Hematopoietic multipotent progenitor cell treated with erythropoietin and hydrocortisone succinate and interleukin-3 and kit ligand, for 17 days (in vitro differentiated cells): ENCODE measurements around the gene BRF1.

ENCODE experiments used
- DNase-seq: peaks from one replicate; pipeline ENCODE4 v3.0.0-alpha.2; 2015; ENCODE audit warnings: low spot score

The BRF1 gene

DNA sequence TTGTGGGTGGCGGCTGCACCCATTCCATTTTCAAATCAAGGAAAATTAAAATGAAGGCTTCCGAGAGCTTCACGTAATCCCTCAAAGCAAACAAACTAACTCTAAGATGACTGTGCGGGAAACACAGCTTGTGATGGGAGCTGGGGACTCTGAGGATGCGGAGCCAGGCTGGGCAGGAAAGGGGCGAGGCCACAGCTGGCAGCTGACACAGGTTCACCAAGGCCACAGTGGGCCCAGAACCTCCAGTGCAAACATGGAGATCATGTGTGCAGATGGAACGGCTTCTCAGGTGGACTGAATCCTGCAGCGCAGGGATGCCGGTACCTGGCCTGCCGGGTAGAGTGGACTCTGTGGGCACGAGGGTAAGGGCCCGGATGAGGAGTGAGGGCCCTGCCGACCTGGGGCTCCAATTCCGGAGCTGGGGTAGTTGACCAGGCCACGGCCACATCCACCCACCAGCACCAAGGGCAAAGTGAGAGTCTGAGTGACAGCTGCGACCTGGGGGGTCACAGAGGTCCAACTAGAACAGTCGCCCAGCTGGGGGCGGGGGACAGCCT is 71.6 kb downstream of the BRF1 start:
- DNase-seq = no peak

DNA sequence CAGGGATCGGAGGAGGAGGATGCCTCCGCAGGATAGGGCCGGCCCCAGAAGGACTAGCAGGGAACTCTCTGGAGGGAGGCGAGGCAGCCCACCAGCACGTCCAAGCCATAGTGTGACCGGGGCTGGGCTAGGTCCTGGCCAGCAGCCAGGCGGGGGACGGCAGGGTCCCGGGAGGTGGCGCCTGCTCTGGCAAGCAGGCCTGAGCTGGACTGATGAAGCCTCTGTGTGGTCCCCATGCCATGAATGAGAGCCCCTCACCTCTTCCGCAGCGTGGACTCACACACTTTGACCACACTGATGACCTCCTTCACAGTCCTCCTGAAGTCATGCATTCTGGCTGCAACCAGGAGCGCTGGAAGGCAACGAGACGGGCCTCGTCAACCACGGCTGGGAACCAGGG is 72.2 kb downstream of the BRF1 start:
- no peak for DNase-seq

- DNase-seq = no peak
Observed at GRCh38 chr14:105227346-105227745, 73.5 kb downstream of the BRF1 start.

- DNase-seq = no peak
Observed at GRCh38 chr14:105226198-105226597, 74.6 kb downstream of the BRF1 start.

- DNase-seq = no peak
Observed at GRCh38 chr14:105224845-105225570, 75.8 kb downstream of the BRF1 start.

DNA sequence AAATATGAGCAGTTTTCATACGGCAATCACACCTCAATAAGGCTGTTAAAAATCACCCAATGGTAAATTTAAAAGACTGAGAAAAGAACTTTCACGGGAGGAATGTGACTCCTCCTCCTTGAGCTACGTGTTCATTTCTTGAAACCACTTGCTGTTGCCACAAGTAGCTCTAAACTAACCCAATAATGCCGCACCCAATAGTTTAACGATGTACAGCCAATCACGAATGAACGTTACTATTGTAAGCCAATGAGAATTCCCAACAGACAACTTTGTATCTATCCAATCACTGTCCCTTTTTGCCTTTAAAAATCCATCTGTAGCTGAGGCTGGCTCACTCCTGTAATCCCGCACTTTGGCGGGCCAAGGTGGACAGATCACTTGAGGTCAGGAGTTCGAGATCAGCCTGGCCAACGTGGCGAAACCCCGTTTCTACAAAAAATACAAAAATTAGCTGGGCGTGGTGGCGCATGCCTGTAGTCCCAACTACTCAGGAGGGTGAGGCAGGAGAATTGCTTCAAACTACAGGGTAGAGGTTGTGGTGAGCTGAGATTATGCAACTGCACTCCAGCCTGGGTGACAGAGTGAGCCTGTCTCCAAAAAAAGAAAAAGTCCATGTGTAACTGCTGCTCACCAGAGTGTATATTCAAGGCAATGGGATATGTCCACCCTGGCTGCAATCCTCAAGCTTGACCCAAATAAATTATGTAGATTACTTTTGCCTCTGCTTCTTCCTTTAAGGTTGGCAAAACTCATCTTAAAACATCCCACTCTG is 76.8 kb downstream of the BRF1 start:
- DNase-seq = no peak

DNA sequence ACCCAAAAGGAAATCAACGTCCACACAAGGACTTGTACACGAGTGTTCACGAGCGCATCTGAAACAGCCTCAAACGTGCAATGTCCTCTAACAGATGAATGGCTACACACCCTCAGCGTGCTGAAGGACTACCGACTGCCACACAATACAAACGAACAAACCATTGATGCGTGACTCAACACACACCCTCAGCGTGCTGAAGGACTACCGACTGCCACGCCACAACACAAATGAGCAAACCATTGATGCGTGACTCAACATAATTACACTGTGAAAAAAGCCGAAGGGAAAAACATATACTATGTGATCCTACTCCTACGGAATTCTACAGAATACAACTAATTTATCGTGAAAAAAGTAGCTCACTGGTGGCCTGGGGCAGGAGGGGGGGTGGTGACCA is 77.5 kb downstream of the BRF1 start:
- no peak for DNase-seq

GRCh38 chr14:105221598-105222178 is 79.1 kb downstream of the BRF1 start:
- DNase-seq = no peak

DNA sequence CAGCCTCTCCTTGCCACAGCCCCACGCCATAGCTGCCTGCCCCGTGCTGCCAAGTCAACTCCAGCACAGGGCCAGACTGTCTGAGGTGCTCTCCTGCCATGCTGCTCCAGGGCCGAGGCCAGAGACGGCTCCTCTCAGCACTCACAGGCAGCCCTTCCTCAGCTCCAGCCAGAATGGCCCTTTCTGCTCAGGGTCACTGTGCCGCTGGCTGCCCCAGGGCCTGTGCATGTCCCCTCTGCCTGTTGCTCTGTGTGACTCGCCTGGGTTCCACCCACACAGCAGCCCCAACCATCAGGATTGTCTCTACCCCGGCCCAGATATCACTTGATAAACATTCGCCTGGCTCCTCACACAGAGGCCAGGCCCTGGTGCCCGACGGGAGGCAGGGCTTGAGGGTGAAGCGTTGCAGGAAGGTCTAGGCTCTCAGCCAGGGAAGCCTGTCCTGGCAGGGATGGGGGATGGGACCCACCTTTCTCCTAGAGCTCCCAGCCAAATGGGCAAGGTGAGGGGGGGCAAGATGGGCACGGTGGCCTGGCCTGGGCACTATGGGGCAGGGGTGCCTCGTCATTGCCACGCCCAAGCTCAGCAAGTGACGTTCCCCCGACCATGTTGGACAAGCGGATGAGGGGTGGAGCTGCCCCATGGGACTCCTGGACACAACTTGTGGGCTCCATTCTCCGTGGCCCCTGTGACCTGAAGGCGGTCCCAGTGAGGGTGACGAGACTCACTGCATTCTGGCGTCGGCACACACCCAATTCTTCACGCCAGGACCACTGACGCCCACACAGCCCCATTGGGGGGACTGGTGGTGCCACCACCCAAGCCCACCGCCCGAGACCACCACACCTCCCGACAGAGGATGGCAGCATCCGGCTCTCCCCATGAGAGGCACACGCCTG is 79.9 kb downstream of the BRF1 start:
- DNase-seq = no peak

DNA sequence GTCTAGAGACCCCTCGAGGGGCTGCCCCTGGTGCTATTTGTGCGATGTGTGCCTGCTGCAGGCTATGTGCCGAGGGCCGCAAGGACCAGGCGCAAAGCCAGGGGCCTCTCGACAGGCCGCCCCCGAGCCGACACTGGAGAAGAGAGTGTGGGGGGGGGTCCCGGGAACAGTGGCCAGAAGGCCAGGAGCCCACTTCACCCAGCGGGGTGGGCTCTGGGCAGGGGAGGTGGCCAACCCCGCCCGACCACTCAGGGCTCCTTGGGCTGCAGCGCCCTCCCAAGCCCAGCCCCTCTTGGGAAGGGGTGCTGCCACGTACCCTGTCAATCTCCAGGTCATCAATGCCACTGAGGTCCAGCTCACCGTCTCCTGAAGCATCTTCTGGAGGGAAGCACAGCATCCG is 81.0 kb downstream of the BRF1 start:
- DNase-seq = no peak

- no peak for DNase-seq
Observed at GRCh38 chr14:105219043-105219612, 81.7 kb downstream of the BRF1 start.

DNA sequence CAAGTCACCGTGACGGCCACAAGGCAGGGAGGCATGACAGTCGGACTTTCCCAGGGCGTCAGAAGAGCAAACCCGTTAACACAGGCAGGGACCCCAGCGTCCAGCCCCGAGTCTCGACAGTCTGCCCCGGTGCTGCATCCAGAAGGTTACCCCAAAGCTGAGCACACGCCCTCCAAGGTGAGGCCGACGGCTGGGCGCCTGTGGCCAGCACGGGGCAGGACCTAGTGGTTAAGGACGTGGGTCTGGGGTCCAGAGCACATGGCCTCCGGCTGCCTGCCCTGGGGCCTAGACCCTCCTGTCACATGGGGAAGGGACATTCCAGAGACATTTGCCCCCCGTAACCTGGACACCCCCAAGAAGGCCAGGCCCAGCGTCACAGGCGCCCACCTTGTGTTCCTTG is 82.2 kb downstream of the BRF1 start:
- no peak for DNase-seq

- DNase-seq = no peak
Observed at GRCh38 chr14:105217774-105218173, 83.0 kb downstream of the BRF1 start.

- no peak for DNase-seq
Observed at GRCh38 chr14:105216490-105217247, 84.1 kb downstream of the BRF1 start.

GRCh38 chr14:105215602-105216001 is 85.2 kb downstream of the BRF1 start:
- DNase-seq = no peak

DNA sequence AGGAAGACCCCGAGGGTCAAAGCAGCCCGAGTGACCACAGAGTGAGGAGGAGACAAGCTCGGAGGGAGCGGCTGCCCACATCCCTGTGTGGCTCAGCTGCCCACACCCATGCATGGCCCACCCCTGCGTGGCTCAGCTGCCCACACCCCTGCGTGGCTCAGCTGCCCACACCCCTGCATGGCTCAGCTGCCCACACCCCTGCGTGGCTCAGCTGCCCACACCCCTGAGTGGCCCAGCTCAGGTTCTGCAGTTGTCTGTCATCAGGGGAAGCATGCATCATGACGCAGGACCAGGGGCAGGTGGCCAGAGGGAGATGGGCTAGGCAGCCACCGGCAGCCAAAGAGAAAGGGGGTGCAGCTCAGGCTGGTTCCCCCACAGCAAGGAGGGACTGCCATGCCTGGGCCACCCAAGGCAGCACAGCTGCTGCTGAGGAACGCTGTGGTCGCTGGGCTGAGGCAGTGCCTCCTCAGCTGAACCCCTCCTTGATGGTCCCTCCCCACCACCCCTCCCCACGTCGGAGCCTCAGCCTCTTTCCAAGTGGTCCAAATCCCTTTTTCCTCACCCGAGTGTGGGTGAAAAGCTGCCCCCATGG is 86.4 kb downstream of the BRF1 start:
- no peak for DNase-seq

DNA sequence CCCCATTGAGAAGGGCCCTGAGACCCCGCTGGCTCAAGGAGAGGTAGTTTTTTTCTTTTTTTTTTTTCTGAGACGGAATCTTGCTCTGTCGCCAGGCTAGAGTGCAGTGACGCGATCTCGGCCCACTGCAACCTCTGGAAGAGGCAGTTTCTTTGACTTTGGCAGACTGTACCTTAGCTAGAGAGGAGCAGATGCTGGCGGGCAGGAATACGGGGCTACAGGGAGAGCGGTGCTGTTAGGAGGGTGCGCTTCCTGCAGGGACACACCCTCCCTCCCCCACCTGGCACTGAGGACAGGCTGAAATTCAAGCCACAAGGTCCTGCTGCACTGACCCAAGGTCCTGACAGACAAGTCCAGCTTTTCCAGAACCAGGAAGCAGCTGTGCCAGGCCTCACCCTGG is 87.4 kb downstream of the BRF1 start:
- DNase-seq = no peak

GRCh38 chr14:105212541-105213300 is 88.1 kb downstream of the BRF1 start:
- no peak for DNase-seq

GRCh38 chr14:105211758-105212089 is 89.1 kb downstream of the BRF1 start:
- no peak for DNase-seq
